Subcutaneous abdominal adipose tissue (tissue), 5 donors: ENCODE results near the gene LCN2.

Source experiments
- H3K27ac ChIP-seq: one replicate; pipeline ENCODE4 v1.7.0; 2013; ENCODE audit warnings: low read depth, mild to moderate bottlenecking, inconsistent platforms, low read length, moderate library complexity
- H3K27me3 ChIP-seq, 5 donors: one replicate each; pipeline ENCODE4 v1.7.0; 2013; ENCODE audit warnings: low read length in 5 of 5, inconsistent platforms in 1 of 5; ENCODE audit not compliant: control insufficient read depth in 5 of 5, insufficient read depth in 4 of 5
- H3K36me3 ChIP-seq, 5 donors: one replicate each; pipeline ENCODE4 v1.7.0; 2013; ENCODE audit warnings: low read length in 5 of 5; ENCODE audit not compliant: control insufficient read depth in 5 of 5, insufficient read depth in 5 of 5
- H3K4me1 ChIP-seq, 5 donors: one replicate each; pipeline ENCODE4 v1.7.0; 2013; ENCODE audit warnings: low read length in 5 of 5, mild to moderate bottlenecking in 3 of 5, moderate library complexity in 1 of 5; ENCODE audit not compliant: control insufficient read depth in 5 of 5, insufficient read depth in 5 of 5
- H3K4me3 ChIP-seq, 5 donors: one replicate each; pipeline ENCODE4 v1.7.0; 2013; ENCODE audit warnings: low read length in 5 of 5, low read depth in 1 of 5
- H3K9ac ChIP-seq, 5 donors: one replicate each; pipeline ENCODE4 v1.7.0; 2013; ENCODE audit warnings: low read length in 5 of 5, mild to moderate bottlenecking in 4 of 5, moderate library complexity in 3 of 5
- H3K9me3 ChIP-seq, 5 donors: one replicate each; pipeline ENCODE4 v1.7.0; 2013; ENCODE audit warnings: low read length in 5 of 5; ENCODE audit not compliant: control insufficient read depth in 5 of 5
- donor health status: healthy.
- donor health status: healthy.
- donor health status: healthy.
- donor health status: healthy.
- donor health status: healthy.

Gene LCN2

DNA sequence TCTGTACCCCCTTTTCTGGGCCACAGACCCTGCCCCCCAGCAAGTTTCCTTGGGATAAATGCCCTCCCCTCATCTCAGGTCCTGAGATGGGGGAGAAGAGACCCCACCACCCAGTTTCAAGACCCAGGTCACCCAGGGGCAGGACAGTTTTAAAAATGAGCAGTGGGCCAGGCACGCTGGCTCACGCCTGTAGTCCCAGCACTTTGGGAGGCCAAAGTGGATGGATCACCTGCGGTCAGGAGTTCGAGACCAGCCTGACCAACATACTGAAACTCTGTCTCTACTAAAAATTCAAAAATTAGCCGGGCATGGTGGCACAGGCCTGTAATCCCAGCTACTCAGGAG lies 27.8 kb upstream of the LCN2 start:
- Histone ChIP-seq H3K4me1 (peaks cover 0 to 22% (median 21%) of the 10 kb centered on the region in 5 donors), H3K9me3 (no peaks in the 10 kb centered on the region), H3K9ac (no peak overlapping the region), H3K27me3 (no peaks in the 10 kb centered on the region), H3K27ac (no peak overlapping the region), H3K4me3 (no peak overlapping the region), H3K36me3 (peaks cover 0 to 48% (median 30%) of the 10 kb centered on the region in 5 donors)

DNA sequence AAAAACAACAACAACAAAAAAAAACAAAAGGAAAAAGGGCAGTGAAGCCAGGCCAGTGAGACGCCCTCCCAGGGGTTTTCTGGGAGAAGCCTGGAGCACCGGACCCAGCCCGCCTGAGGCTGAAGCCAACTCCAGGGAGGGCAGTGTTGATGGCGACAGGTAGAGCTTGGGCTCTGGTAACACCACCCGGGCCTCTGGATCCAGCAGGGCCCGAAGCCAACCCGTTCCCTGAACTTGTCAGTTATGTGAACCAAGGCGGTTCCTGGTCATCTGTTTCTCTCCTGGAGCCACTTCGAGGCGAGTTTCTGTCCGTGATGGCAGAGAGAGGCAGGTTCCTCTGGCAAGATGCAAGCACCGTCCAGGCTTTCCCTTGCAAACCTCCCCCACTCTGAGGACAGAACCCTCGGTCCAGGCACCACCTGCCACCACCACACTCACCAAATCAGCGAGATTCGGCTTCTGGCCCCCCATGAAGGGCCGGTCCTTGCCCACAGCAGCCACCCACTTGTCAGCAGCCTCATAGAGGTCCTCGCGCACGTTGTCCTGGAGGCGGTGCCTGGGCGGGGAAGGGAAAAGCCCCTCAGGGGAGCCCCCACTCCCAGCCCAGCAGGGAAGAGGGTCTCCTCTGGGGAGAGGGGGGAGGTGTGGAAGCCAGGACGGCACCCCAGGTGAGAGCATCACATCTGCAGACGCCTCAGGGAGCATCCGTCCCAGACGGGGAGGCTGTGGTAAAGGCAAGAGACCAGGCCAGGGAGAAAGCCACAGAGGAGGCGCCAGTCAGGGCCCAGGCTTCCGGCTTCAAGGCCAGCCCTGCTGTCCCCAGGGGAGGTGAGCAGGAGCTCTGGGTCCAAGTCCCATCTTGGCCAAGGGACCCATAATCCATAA lies 27.1 kb upstream of the LCN2 start:
- no peak overlapping the region for H3K9ac ChIP-seq
- no peaks in the 10 kb centered on the region for H3K27me3 ChIP-seq
- no peak overlapping the region for H3K4me3 ChIP-seq
- H3K27ac ChIP-seq: no peak overlapping the region
- H3K36me3 ChIP-seq: peaks cover 0 to 48% (median 30%) of the 10 kb centered on the region in 5 donors
- peaks cover 2 to 29% (median 25%) of the 10 kb centered on the region in 5 donors for H3K4me1 ChIP-seq
- no peaks in the 10 kb centered on the region for H3K9me3 ChIP-seq

DNA sequence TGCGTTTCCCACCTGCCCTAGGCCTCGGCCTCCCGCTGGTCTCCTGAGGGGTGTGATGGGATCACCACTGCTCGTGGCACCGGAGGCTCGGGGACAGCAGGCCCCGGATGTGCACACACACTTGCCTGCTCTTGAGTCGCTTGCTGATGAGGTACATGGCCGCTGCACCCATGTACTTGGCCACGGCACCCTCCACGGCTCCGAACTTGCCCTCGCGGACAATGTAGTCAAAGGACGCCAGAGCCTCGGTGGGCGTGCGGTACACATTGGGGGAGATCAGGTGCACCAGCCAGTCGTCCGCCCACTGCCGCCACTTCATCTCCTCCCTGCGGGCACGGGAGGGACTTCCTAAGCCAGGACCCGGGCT lies 26.5 kb upstream of the LCN2 start:
- Histone ChIP-seq H3K9ac (no peak overlapping the region), H3K4me1 (peaks cover 2 to 33% (median 25%) of the 10 kb centered on the region in 5 donors), H3K4me3 (no peak overlapping the region), H3K36me3 (peaks cover 0 to 48% (median 30%) of the 10 kb centered on the region in 5 donors), H3K27me3 (no peaks in the 10 kb centered on the region), H3K9me3 (no peaks in the 10 kb centered on the region), H3K27ac (no peak overlapping the region)

DNA sequence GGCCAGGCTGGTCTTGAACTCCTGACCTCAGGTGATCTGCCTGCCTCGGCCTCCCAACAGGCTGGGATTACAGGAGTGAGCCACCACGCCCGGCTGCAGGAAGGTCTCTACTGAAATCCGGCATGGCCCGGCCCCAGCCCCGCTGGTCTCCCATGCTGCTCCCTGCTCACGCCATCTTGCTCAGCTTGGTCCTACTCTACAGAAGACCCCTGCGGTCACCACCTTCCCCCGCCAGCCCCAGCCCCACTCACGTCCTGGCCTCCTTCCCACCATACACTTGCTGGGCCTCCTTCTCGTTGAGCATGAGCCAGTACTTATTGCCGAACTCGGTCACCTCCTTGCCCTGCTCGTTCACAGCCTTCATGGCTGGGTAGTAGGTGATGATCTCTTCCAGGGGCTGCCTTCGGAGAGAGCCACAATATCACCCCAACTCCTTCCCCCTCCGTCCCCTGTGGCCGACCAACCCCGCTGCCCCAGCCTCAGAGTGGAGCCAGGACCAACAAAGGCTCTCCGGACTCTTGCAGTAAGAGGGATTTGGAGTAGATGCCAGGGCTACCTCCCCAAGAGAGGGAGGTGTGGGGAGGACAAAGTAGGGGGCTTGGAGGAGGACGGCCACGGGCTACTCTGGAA lies 25.7 kb upstream of the LCN2 start:
- Histone ChIP-seq H3K27me3 (no peaks in the 10 kb centered on the region), H3K36me3 (peaks cover 0 to 48% (median 30%) of the 10 kb centered on the region in 5 donors), H3K9me3 (no peaks in the 10 kb centered on the region), H3K4me1 (peaks cover 2 to 35% (median 23%) of the 10 kb centered on the region in 5 donors), H3K27ac (no peak overlapping the region), H3K4me3 (no peak overlapping the region), H3K9ac (no peak overlapping the region)

DNA sequence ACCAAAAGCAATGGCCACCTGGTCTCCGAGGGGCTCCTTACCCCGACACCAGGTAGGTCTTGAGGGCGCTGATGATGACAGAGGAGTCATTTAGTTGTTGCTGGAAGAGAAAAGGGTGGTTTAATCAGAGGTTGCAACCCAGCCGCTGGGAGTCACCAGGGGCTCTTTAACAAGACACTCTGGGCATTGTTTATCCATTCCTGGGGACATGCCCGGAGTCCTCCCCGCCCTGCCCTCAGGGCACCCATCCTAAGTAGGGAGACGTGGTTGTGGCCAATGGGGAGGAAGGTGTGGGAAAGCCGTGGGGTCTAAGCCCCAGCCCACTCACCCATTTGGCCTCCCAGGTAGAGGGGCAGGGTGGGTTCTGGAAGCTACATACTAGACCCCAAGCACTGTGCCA lies 24.8 kb upstream of the LCN2 start:
- Histone ChIP-seq H3K27me3 (no peaks in the 10 kb centered on the region), H3K27ac (no peak overlapping the region), H3K36me3 (peaks cover 0 to 48% (median 30%) of the 10 kb centered on the region in 5 donors), H3K4me1 (peaks cover 2 to 43% (median 30%) of the 10 kb centered on the region in 5 donors), H3K4me3 (no peak overlapping the region), H3K9ac (no peak overlapping the region), H3K9me3 (no peaks in the 10 kb centered on the region)

GRCh38 chr9:128124873-128125579 lies 24.2 kb upstream of the LCN2 start:
- Histone ChIP-seq H3K36me3 (peaks cover 0 to 48% (median 29%) of the 10 kb centered on the region in 5 donors), H3K27me3 (no peaks in the 10 kb centered on the region), H3K4me1 (peaks cover 2 to 43% (median 30%) of the 10 kb centered on the region in 5 donors), H3K9ac (no peak overlapping the region), H3K4me3 (peak overlapping the region in 1 of 5 donors; percentile 28), H3K9me3 (no peaks in the 10 kb centered on the region), H3K27ac (no peak overlapping the region)

- Histone ChIP-seq H3K27ac (no peak overlapping the region), H3K4me3 (peak overlapping the region in 1 of 5 donors; percentile 26)
Observed at GRCh38 chr9:128125580-128126354, 23.5 kb upstream of the LCN2 start.

DNA sequence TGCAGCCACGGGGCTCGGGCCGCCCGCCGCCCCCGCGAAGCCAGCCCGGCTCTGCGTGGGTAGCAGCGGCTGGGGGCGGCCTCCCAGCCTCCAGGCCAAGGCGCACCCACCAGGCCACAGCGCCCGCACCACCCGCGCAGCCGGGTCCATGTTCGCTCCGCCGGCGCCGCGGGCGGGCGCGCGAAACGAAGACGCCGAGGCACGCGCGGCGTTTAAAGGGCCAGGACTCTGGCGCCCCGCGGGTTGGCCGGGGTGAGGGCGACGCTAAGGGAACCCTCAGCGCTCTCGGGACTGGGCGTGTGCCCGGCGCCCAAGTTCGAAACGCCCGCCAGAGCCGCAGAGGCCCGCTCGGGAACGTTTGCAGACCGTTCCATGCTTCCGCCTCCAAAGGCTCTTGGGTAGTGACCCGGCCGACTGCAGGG lies 21.7 kb upstream of the LCN2 start, which contains the start of gene PTGES2:
TSS of gene PTGES2 (minus strand) at position 162 of the 422 bp plus-strand sequence. CDS start at position 150, 12 bp downstream.
- Histone ChIP-seq H3K4me3 (peak within 1 kb of the TSS; percentile 79 to 94 (median 89)), H3K4me1 (peaks cover 2 to 43% (median 35%) of the 10 kb centered on the region in 5 donors), H3K27me3 (no peaks in the 10 kb centered on the region), H3K27ac (peak within 1 kb of the TSS; percentile 91), H3K9me3 (no peaks in the 10 kb centered on the region), H3K36me3 (peaks cover 0 to 24% (median 9%) of the 10 kb centered on the region in 5 donors), H3K9ac (peak within 1 kb of the TSS; percentile 52 to 90 (median 89))

More at GRCh38 chr9:128125580-128126354, 23.5 kb upstream of the LCN2 start:
- H3K27me3 ChIP-seq: no peaks in the 10 kb centered on the region
- no peaks in the 10 kb centered on the region for H3K9me3 ChIP-seq
- H3K4me1 ChIP-seq: peaks cover 2 to 43% (median 30%) of the 10 kb centered on the region in 5 donors
- peak overlapping the region in 1 of 5 donors; percentile 44 for H3K9ac ChIP-seq
- H3K36me3 ChIP-seq: peaks cover 0 to 41% (median 25%) of the 10 kb centered on the region in 5 donors
